ENCODE data around the gene GNPTG.
A peak's percentile ranks its signal among the peaks of the same experiment; 100 is the strongest.

The GNPTG gene

GRCh38 chr16:1401758-1402154 is 50.0 kb downstream of the GNPTG start:
- DNase-seq: no peak

DNA sequence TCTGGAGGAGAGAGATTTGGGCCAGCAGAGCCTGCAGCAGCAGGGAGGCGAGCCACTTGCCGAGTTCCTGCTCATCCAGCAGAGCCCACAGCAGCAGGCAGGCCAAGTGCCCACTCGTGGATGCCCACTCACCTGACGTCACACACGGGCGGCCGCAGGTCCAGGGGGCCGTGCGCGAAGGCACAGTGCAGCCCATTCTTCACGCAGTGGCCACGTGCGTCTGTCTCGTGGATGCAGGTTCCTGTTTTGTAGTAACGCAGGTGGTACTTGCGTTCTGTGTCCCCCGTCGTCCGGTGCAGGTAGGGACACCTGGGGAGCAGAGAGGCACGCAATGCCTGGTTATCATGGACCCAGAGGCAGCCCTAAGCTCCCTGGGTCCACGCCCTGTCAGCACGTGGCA is 51.3 kb downstream of the GNPTG start:
- DNase-seq: no peak

DNA sequence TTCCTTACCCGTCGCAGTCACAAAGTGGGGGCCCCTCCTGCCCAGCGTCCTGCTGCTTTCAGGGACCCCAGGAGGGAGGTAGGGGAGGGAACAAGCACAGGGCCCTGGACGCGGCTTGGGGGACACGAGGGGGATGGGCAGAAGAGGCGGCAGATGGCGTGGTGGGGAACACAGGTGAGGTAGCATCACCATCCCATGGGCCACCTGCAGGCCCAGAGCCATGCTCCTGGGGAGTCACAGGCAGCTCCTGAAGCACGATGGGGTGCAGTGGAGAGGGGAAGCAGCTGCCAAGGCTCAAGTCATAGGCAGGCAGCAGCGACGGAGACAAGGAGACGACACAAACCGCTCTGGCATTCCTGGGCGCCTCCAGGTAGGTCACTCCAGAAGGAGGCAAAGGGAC is 52.0 kb downstream of the GNPTG start:
- no peak for DNase-seq

DNA sequence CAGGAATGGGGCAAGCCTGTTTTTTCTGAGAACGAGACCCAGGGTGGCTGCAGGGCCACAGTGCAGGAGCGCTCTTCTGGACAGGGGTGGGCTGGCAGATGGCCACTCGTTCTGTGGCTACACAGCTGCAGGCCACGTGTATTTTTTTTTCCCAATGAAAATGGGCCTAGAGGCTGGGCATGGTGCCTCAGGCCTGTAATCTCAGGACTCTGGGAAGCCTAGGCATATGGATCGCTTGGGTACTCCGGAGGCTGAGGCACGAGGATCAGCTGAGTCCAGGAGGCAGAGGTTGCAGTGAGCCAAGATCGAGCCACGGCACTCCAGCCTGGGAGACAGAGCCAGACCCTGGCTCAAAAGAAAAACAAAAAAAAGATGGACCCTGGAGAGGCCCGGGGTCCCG is 56.0 kb downstream of the GNPTG start:
- no peak for DNase-seq

DNA sequence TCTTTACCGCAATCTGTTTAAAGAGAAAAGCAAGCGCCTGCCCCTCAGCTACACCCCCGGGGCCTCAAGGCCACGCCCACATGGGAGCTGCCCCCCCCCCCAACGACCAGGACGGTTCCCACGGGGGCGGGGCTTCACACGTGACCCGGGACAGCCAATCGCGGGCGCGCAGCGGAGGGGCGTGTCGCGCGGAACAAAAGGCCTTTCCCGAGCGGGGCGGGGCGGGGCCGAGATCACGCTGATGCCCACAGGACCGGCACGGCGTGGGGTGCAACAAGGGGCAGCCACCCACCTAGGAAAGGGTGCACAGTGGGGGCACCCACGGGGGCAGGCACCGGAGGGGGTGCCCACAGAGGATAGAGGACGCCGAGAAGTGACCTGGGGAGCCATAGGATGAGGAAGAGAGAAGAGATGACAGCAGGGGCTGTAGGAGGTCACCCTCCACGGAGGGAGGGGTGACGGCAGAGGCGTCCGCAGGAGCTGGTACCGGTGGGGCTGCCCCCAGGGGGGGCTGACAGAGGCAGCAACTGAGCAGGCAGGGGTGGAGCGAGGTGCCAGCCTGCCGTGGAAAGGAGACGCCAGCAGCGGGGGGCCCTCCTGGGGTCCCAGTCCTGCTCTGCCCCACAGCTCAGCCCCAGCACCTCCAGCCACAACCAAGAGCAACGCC is 56.6 kb downstream of the GNPTG start:
- DNase-seq: peak; percentile 81 to 92

- no peak for DNase-seq
Measured at GRCh38 chr16:1412847-1413246, 61.1 kb downstream of the GNPTG start.
